Stomach (tissue), 4 donors: ENCODE measurements around the gene MALRD1.

Source experiments
- CTCF ChIP-seq, 7 experiments: fragments of 450-650 bp in 4 of 7; fragments of 200-600 bp in 3 of 7; sonication (generic) in 3 of 7; IDR thresholded peaks; one replicate each; pipeline ENCODE4 v1.5.1; 2016 to 2019; ENCODE audit warnings: antibody characterized with exemption in 7 of 7, control low read depth in 2 of 7, mild to moderate bottlenecking in 1 of 7
- EP300 ChIP-seq: sonication (generic); formaldehyde crosslinking; IDR thresholded peaks from one replicate; pipeline ENCODE4 v1.6.1; 2017; ENCODE audit warnings: antibody characterized with exemption
- POLR2A ChIP-seq, 4 donors: fragments of 450-650 bp; IDR thresholded peaks; one replicate each; pipeline ENCODE4 v1.6.1; 2016; ENCODE audit warnings: antibody characterized with exemption in 4 of 4, control low read depth in 2 of 4, mild to moderate bottlenecking in 1 of 4, moderate library complexity in 1 of 4
- POLR2AphosphoS5 ChIP-seq, 3 donors: sonication (generic); formaldehyde crosslinking; IDR thresholded peaks; one replicate each; pipeline ENCODE4 v1.6.1; 2016; ENCODE audit warnings: antibody characterized with exemption in 3 of 3

DNA sequence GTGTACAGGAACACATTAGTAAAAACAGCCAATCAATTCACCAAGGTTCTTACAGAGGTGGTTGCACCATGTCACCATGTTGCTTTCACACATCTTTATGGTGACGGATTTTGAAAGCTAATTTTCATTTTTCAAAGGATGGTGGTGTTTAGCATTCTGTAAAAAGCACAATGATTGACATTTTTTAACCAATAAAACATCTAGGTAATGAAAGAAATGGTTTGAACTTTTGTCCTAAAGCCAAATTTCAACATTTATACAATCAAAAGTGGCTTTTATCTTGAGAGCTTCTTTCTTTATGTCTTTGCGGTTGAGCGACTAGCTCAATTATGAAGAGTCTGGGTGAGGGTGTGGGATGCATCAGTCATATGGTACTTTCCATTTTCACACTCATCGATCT is 94.4 kb downstream of the MALRD1 start:
- no peak for TF ChIP-seq EP300
- no peak for TF ChIP-seq POLR2AphosphoS5 (IDR thresholded peaks at IDR 0.05)
- no peak for TF ChIP-seq CTCF (IDR thresholded peaks at IDR 0.05)
- no peak for TF ChIP-seq POLR2A (IDR thresholded peaks at IDR 0.05)
